ENCODE results near the gene AASDH.

DNA sequence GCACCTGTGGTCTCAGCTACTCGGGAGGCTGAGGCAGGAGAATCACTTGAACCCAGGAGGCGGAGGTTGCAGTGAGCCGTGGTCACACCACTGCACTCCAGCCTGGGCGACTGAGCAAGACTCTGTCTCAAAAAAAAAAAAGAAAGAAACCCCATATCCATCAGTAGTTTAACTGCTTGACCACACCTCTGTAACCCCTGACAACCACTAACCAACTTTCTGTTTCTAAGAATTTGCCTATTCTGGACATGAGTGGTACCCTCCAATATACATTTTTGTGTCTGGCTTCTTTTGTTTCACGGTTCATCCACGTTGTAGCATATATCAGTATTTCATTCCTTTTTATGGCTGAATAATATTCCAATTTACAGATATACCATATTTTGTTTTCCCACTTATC lies 39.0 kb upstream of the AASDH start:
- TF ChIP-seq CTCF (IDR thresholded peaks at IDR 0.05): no peak
- no peak for TF ChIP-seq ZFX (IDR thresholded peaks at IDR 0.05; ENCODE audit: borderline replicate concordance)

Data from 22Rv1 (cell line).